ENCODE results near the gene TOPBP1. TPM values are rescaled to one million over a fixed set of nuclear protein-coding genes. Genes with fewer than 3 reads are reported as not detected.

Gene TOPBP1
- total RNA-seq, 2 experiments from 2014 or later, result 131 to 139 TPM

DNA sequence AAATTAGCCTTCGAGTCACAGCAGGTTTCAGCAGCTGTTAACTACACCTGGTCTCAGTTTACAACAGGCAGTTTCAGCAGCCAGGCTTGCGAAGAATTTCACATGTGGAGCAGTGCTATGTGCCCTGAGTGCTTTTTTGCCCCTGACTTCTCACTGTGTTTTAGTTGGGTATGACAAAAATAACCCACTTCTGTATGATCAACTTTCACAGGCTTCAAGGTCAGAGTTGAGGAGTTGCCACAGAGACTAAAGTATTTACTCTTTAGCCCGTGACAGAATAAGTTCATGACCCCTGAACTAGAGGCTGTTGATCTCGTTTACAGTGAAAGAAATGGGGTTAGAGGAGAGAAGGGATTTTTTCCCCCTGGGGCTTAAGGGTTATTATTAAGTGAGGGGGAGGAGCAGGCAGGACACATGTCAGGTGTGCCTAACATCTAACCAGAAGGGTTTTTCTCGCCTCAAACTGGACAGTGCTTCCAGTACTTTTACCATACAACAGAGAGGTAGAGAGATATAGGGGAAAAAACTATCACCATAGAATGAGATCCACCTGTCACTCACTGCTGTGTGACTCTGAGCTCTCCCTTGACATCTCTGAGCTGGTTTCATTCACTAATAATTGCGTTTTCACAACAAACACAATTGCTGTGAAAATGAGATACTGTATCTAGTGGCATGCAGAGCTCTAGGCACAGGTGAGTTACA is 14.0 kb upstream of the TOPBP1 start:
- BruUV-seq (replicated peaks), result no TSS peak
- Histone ChIP-seq H3K36me3 (ENCODE audit: insufficient read depth, low read length) (no peaks in the 10 kb centered on the region), H3K4me3 (ENCODE audit: low read depth, low read length, poor library complexity, severe bottlenecking) (no peak overlapping the region), H3K27ac (ENCODE audit: low read depth, low read length, poor library complexity, severe bottlenecking) (no peak overlapping the region), H2AFZ (ENCODE audit: low read length) (no peak overlapping the region), H3K9me2 (ENCODE audit: insufficient read depth, low read length) (no peaks in the 10 kb centered on the region), H3K79me2 (ENCODE audit: insufficient read depth, low read depth, low read length) (no peaks in the 10 kb centered on the region), H3K4me2 (ENCODE audit: low read length) (peak overlapping the region; percentile 18; the same call in 1 of the 2 replicates), H3K9me3 (ENCODE audit: low read length) (no peaks in the 10 kb centered on the region), H3K4me1 (ENCODE audit: insufficient read depth, low read length, poor library complexity, severe bottlenecking) (peaks cover 15% of the 10 kb centered on the region), H4K20me1 (ENCODE audit: insufficient read depth, low read length) (no peaks in the 10 kb centered on the region)
- intact Hi-C loops (cut with micrococcal nuclease; ENCODE audit: unreplicated experiment), result no loop called here
- TF ChIP-seq, protein P1, sequence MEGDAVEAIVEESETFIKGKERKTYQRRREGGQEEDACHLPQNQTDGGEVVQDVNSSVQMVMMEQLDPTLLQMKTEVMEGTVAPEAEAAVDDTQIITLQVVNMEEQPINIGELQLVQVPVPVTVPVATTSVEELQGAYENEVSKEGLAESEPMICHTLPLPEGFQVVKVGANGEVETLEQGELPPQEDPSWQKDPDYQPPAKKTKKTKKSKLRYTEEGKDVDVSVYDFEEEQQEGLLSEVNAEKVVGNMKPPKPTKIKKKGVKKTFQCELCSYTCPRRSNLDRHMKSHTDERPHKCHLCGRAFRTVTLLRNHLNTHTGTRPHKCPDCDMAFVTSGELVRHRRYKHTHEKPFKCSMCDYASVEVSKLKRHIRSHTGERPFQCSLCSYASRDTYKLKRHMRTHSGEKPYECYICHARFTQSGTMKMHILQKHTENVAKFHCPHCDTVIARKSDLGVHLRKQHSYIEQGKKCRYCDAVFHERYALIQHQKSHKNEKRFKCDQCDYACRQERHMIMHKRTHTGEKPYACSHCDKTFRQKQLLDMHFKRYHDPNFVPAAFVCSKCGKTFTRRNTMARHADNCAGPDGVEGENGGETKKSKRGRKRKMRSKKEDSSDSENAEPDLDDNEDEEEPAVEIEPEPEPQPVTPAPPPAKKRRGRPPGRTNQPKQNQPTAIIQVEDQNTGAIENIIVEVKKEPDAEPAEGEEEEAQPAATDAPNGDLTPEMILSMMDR (conservative IDR thresholded peaks at IDR 0.05; ENCODE audit: low read length), result no peak
- no peak for TF ChIP-seq EZH2phosphoT487 (IDR thresholded peaks at IDR 0.05; ENCODE audit: borderline replicate concordance, low read depth, low read length)
- ChIA-PET POLR2A (interaction anchor here (0.7 kb wide), 1 partner anchor 800 kb away, joined by 5 read pairs; no protein-coding TSS in a partner anchor), CTCF (ENCODE audit: unreplicated experiment) (interaction anchor here (1.0 kb wide), 1 partner anchor 9 kb away, joined by 3 read pairs; no protein-coding TSS in a partner anchor)
- DNase-seq (ENCODE audit: low spot score), result peak; percentile 16

DNA sequence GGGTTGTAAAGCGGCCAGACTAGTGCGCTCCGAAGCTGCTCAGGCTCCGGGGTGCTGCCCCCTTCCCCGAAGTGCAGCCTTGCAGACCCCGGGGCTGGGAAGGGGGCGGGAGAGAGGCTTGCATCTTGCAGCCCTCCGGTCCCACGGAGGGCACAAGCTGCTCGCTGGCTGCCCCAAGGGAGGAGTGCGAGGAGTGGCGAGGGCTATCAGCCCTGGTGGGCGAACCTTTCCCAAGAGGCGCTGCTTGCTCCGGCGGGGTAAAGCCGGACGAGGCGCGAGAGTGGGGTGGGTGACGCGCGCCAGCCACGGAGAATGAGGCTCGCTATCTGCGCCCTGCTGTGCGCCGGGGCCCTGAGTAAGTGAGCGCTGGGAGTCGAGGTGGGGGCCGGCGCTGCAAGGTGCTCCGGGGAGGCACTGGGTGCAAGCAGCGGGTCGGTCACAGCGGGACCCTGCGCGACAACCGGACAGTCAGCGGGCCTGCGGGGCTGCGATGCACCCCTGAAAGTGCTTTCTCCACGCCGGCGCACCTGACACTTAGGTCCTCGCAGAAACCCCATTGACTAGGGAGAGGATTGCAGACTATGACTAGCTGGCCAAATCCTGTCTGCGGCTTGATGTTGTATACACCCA is 12.7 kb upstream of the TOPBP1 start:
- BruUV-seq (replicated peaks), result no TSS peak
- H4K20me1 ChIP-seq (ENCODE audit: insufficient read depth, low read length), result no peaks in the 10 kb centered on the region
- CTCF ChIA-PET (ENCODE audit: unreplicated experiment), result no interaction called here
- POLR2A ChIA-PET, result no interaction called here
- peaks cover 15% of the 10 kb centered on the region for H3K4me1 ChIP-seq (ENCODE audit: insufficient read depth, low read length, poor library complexity, severe bottlenecking)
- DNase-seq (ENCODE audit: low spot score), result no peak
- no peak overlapping the region for H3K4me3 ChIP-seq (ENCODE audit: low read depth, low read length, poor library complexity, severe bottlenecking)
- no peak overlapping the region for H2AFZ ChIP-seq (ENCODE audit: low read length)
- H3K4me2 ChIP-seq (ENCODE audit: low read length), result no peak overlapping the region
- H3K79me2 ChIP-seq (ENCODE audit: insufficient read depth, low read depth, low read length), result no peaks in the 10 kb centered on the region
- H3K9me2 ChIP-seq (ENCODE audit: insufficient read depth, low read length), result no peaks in the 10 kb centered on the region
- TF ChIP-seq EZH2phosphoT487 (IDR thresholded peaks at IDR 0.05; ENCODE audit: borderline replicate concordance, low read depth, low read length), result no peak
- TF ChIP-seq, protein P1 (conservative IDR thresholded peaks at IDR 0.05; ENCODE audit: low read length), result no peak
- H3K27ac ChIP-seq (ENCODE audit: low read depth, low read length, poor library complexity, severe bottlenecking), result no peak overlapping the region
- H3K36me3 ChIP-seq (ENCODE audit: insufficient read depth, low read length), result no peaks in the 10 kb centered on the region
- no peaks in the 10 kb centered on the region for H3K9me3 ChIP-seq (ENCODE audit: low read length)
- intact Hi-C loops (cut with micrococcal nuclease; ENCODE audit: unreplicated experiment), result no loop called here

DNA sequence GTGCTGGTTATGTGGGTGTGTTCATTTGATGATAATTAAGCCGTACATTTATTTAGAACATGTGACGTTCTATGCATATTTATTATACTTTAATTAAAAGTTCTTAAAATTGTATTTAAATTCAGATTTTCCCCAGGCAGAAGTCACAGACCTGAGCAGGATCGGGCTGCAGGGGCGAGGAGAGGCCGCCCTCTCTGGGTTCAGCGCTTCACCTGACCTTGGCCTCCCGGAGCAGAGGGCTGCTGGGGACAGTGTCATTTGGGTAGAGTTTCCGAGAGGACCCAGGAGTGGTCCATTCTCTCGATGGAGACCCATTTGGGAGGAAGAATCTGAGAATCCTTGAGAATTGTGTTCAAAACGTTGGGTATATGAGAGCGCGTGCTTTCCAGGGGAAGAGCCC is 12.0 kb upstream of the TOPBP1 start:
- no peak overlapping the region for H3K4me2 ChIP-seq (ENCODE audit: low read length)
- no peaks in the 10 kb centered on the region for H3K36me3 ChIP-seq (ENCODE audit: insufficient read depth, low read length)
- no peaks in the 10 kb centered on the region for H4K20me1 ChIP-seq (ENCODE audit: insufficient read depth, low read length)
- ChIA-PET CTCF (ENCODE audit: unreplicated experiment) (no interaction called here), POLR2A (no interaction called here)
- no peak overlapping the region for H3K27ac ChIP-seq (ENCODE audit: low read depth, low read length, poor library complexity, severe bottlenecking)
- no TSS peak for BruUV-seq (replicated peaks)
- no peak overlapping the region for H3K4me3 ChIP-seq (ENCODE audit: low read depth, low read length, poor library complexity, severe bottlenecking)
- TF ChIP-seq, protein P1 (conservative IDR thresholded peaks at IDR 0.05; ENCODE audit: low read length), result no peak
- no peak for TF ChIP-seq EZH2phosphoT487 (IDR thresholded peaks at IDR 0.05; ENCODE audit: borderline replicate concordance, low read depth, low read length)
- H3K4me1 ChIP-seq (ENCODE audit: insufficient read depth, low read length, poor library complexity, severe bottlenecking), result peaks cover 15% of the 10 kb centered on the region
- no peaks in the 10 kb centered on the region for H3K9me3 ChIP-seq (ENCODE audit: low read length)
- no peaks in the 10 kb centered on the region for H3K9me2 ChIP-seq (ENCODE audit: insufficient read depth, low read length)
- H3K79me2 ChIP-seq (ENCODE audit: insufficient read depth, low read depth, low read length), result no peaks in the 10 kb centered on the region
- intact Hi-C loops (cut with micrococcal nuclease; ENCODE audit: unreplicated experiment), result no loop called here
- no peak overlapping the region for H2AFZ ChIP-seq (ENCODE audit: low read length)
- DNase-seq (ENCODE audit: low spot score), result no peak

All from OCI-LY7 (cell line).